ENCODE measurements around the gene ANKRD28. TPM values are rescaled to one million over a fixed set of nuclear protein-coding genes. Genes with fewer than 3 reads are reported as not detected.

The ANKRD28 gene
- total RNA-seq, 4 donors from 2014 or later = 39.0 to 81.1 (median 49.5) TPM

GRCh38 chr3:15638891-15639262 is 158.9 kb downstream of the ANKRD28 start:
- H3K4me3 ChIP-seq = no peak overlapping the region
- peak overlapping the region in 3 of 4 donors; percentile 76 to 84 (median 79) for H3K27ac ChIP-seq

DNA sequence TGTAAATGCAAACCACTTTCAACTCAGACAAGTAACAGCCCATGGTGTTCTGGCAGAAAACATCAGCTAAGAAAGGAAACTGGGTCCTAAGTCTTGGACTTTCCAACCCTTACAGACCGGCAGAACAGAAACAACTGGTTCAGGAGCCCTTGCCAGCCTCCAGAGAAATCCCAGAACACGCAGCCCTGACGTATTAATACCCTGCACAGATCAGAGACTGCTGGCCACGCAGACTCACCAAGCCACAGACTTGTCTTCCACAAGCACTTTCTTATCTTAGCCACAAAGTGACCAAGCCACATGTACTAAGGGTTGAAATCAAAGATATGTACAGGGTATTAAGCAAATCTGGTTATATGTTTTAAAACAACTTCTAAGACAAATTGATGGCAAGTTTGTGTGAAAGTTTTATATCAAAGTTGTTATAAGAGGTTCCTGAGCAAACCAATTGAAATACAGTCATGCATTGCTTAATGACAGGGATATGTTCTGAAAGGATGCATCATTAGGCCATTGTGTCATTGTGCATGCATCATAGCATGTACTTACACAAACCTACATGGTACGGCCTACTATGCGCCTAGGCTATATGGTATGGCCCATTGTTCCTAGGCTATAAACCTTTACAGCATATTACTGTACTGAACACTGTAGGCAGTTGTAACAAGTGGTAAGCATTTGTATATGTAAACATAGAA is 159.4 kb downstream of the ANKRD28 start:
- DNase-seq = peak; percentile 42
- intact Hi-C loops (cut with DNase I; ENCODE audit: low total_unique reads) = no loop called here
- no peaks in the 10 kb centered on the region for H3K27me3 ChIP-seq
- TF ChIP-seq POLR2A (IDR thresholded peaks at IDR 0.05) (no peak), EP300 (IDR thresholded peaks at IDR 0.05; ENCODE audit: low read depth) (peak; percentile 68), POLR2AphosphoS5 (IDR thresholded peaks at IDR 0.05) (peak; percentile 27 to 57 (median 52))
- TF ChIP-seq, protein P1, sequence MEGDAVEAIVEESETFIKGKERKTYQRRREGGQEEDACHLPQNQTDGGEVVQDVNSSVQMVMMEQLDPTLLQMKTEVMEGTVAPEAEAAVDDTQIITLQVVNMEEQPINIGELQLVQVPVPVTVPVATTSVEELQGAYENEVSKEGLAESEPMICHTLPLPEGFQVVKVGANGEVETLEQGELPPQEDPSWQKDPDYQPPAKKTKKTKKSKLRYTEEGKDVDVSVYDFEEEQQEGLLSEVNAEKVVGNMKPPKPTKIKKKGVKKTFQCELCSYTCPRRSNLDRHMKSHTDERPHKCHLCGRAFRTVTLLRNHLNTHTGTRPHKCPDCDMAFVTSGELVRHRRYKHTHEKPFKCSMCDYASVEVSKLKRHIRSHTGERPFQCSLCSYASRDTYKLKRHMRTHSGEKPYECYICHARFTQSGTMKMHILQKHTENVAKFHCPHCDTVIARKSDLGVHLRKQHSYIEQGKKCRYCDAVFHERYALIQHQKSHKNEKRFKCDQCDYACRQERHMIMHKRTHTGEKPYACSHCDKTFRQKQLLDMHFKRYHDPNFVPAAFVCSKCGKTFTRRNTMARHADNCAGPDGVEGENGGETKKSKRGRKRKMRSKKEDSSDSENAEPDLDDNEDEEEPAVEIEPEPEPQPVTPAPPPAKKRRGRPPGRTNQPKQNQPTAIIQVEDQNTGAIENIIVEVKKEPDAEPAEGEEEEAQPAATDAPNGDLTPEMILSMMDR (IDR thresholded peaks at IDR 0.05) = no peak
- 72% methylated on average over 6 of the region's 6 CpGs; no CpG with 5 or more reads in 1 of the 2 donors for WGBS, 2 donors (ENCODE audit: low coverage in 1 of 2)
- peak overlapping the region; percentile 73 to 84 (median 78) for H3K27ac ChIP-seq
- peaks cover 15 to 30% (median 19%) of the 10 kb centered on the region in 4 donors for H3K4me1 ChIP-seq
- in situ Hi-C loops (cut with MboI; ENCODE audit: low pct_ligation_motif_present in 1 of 4, low pct_unique_long_range_greater_than_20kb in 1 of 4, low sequenced_read_pairs in 3 of 4) = loop anchor here in 3 of 4 donors (10.0 to 25.0 kb wide), 3 partner anchors 166 to 624 kb away; partner anchors contain the start of genes DPH3 (in 1 of the 3) and OXNAD1 (in 1 of the 3)
- H3K9me3 ChIP-seq = no peaks in the 10 kb centered on the region
- no peak overlapping the region for H3K4me3 ChIP-seq
- no peaks in the 10 kb centered on the region for H3K36me3 ChIP-seq

More at GRCh38 chr3:15638891-15639262, 158.9 kb downstream of the ANKRD28 start:
- in situ Hi-C loops (cut with MboI; ENCODE audit: low pct_ligation_motif_present in 1 of 4, low pct_unique_long_range_greater_than_20kb in 1 of 4, low sequenced_read_pairs in 3 of 4) = loop anchor here in 3 of 4 donors (10.0 to 25.0 kb wide), 3 partner anchors 166 to 623 kb away; partner anchors contain the start of genes DPH3 (in 1 of the 3) and OXNAD1 (in 1 of the 3)
- intact Hi-C loops (cut with DNase I; ENCODE audit: low total_unique reads) = no loop called here
- no peak for DNase-seq
- H3K4me1 ChIP-seq = peaks cover 15 to 26% (median 16%) of the 10 kb centered on the region in 4 donors
- H3K27me3 ChIP-seq = no peaks in the 10 kb centered on the region
- H3K9me3 ChIP-seq = no peaks in the 10 kb centered on the region
- WGBS, 2 donors (ENCODE audit: low coverage in 1 of 2) = 95% methylated on average over 1 of the region's 1 CpG; no CpG with 5 or more reads in 1 of the 2 donors
- no peaks in the 10 kb centered on the region for H3K36me3 ChIP-seq
- TF ChIP-seq POLR2A (IDR thresholded peaks at IDR 0.05) = no peak
- TF ChIP-seq POLR2AphosphoS5 (IDR thresholded peaks at IDR 0.05) = no peak
- TF ChIP-seq EP300 (IDR thresholded peaks at IDR 0.05; ENCODE audit: low read depth) = no peak
- TF ChIP-seq, protein P1 (IDR thresholded peaks at IDR 0.05) = no peak

DNA sequence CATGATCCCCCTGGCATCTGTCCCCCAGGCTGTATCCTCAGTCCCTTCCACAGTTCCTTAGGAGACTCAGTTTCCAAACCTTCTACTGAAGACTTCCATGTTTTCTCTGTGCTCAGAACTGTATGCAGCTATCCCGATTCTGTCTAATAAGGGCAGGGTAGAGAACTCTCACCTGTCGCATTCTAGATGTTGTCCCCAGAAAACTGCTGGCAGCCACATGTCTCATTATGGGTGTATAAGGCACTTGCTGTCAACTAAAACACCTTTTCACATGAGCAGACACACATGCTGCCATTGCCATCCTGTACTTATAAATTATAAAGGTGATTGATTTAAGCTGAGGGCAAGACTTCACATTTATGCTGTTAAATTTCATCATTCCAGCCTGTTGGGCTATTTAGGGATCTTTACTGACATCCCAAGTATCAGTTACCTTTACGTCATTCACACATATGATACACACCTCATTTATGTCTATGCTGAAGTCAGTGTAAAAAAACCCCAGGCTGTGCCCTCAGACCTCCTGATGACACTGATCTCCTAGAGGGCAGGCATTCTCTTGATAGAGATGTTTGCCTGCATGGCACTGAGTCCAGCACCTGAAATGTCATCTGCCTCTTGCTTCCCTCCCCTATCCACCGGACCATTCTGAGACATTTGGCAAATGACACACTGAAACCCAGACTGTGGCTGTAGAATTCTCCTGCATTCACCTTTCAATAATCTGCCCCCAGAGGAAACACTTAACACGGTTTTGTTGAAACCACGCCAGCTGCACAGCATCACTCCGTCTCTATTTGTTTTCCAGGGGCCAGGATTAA is 160.4 kb downstream of the ANKRD28 start:
- no peak for DNase-seq
- Histone ChIP-seq H3K4me3 (no peak overlapping the region), H3K36me3 (no peaks in the 10 kb centered on the region), H3K27me3 (no peaks in the 10 kb centered on the region), H3K27ac (peak overlapping the region; percentile 73 to 84 (median 78)), H3K4me1 (peaks cover 15 to 31% (median 19%) of the 10 kb centered on the region in 4 donors), H3K9me3 (no peaks in the 10 kb centered on the region)
- no peak for TF ChIP-seq POLR2AphosphoS5 (IDR thresholded peaks at IDR 0.05)
- TF ChIP-seq EP300 (IDR thresholded peaks at IDR 0.05; ENCODE audit: low read depth) = no peak
- in situ Hi-C loops (cut with MboI; ENCODE audit: low pct_ligation_motif_present in 1 of 4, low pct_unique_long_range_greater_than_20kb in 1 of 4, low sequenced_read_pairs in 3 of 4) = loop anchor here in 3 of 4 donors (10.0 to 25.0 kb wide), 3 partner anchors 167 to 625 kb away; partner anchors contain the start of genes DPH3 (in 1 of the 3) and OXNAD1 (in 1 of the 3)
- 53 to 72% methylated on average over 5 to 7 of the region's 7 CpGs for WGBS, 2 donors (ENCODE audit: low coverage in 1 of 2)
- intact Hi-C loops (cut with DNase I; ENCODE audit: low total_unique reads) = no loop called here

DNA sequence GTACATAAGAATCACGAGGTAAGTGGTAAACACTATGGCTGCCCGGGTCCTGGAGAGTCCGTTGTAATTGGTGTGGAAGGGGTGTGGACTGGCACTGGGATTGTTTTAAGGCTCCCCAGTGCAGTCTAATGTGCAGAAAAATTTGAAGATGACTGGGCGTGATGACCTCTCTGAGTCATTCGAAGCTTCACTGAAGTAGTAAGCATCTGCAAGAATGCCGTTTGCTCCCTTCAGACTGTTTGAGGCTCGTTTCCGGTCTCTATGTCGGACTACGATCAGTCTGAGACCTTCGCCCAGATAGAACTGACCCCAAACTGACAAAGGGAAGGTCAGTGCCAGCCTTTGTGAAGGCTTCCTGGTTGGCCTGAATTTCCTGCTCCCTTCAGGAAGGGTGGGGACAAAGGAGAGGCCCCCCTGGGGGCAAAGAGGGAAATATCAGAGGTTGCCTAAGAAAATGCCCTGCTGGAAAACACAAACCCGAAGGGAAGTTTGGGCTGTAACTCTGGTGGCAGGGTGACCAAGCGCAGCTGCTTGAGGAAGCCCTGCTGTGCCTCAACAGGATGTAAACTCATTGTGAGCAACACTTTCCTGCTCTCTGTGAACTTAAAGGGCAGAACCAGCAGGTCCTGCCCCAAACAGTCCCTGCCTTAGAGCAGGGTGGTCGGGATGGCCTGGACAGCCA is 161.6 kb downstream of the ANKRD28 start:
- no peak for DNase-seq
- intact Hi-C loops (cut with DNase I; ENCODE audit: low total_unique reads) (no loop called here), in situ Hi-C loops (cut with MboI; ENCODE audit: low pct_ligation_motif_present in 1 of 4, low pct_unique_long_range_greater_than_20kb in 1 of 4, low sequenced_read_pairs in 3 of 4) (loop anchor here in 3 of 4 donors (10.0 to 25.0 kb wide), 3 partner anchors 169 to 626 kb away; partner anchors contain the start of genes DPH3 (in 1 of the 3) and OXNAD1 (in 1 of the 3))
- H3K4me3 ChIP-seq = no peak overlapping the region
- 40 to 53% methylated on average over 1 to 14 of the region's 14 CpGs for WGBS, 2 donors (ENCODE audit: low coverage in 1 of 2)
- H3K36me3 ChIP-seq = no peaks in the 10 kb centered on the region
- TF ChIP-seq POLR2A (IDR thresholded peaks at IDR 0.05) (no peak), EP300 (IDR thresholded peaks at IDR 0.05; ENCODE audit: low read depth) (no peak), POLR2AphosphoS5 (IDR thresholded peaks at IDR 0.05) (no peak)
- TF ChIP-seq, protein P1 (IDR thresholded peaks at IDR 0.05) = no peak
- H3K9me3 ChIP-seq = no peaks in the 10 kb centered on the region
- H3K27me3 ChIP-seq = no peaks in the 10 kb centered on the region
- H3K4me1 ChIP-seq = peaks cover 15 to 31% (median 19%) of the 10 kb centered on the region in 4 donors
- H3K27ac ChIP-seq = peak overlapping the region; percentile 73 to 84 (median 78)

Measured in transverse colon (tissue), 4 donors.